H1 (cell line): ENCODE measurements around the gene LAMTOR3. TPM values are rescaled to one million over a fixed set of nuclear protein-coding genes. Genes with fewer than 3 reads are reported as not detected.

Experiments used
- CTCF ChIA-PET: fragments of 300-600 bp; sonication (Branson Sonifier 250); formaldehyde crosslinking; loops from one replicate; lab custom pipeline; 2021; ENCODE audit not compliant: partially characterized antibody; lab: Charles Lee
- POLR2A ChIA-PET: fragments of 300-600 bp; sonication (Branson Sonifier 250); formaldehyde crosslinking; loops from one replicate; lab custom pipeline; 2021; ENCODE audit warnings: inconsistent platforms; ENCODE audit not compliant: partially characterized antibody; lab: Charles Lee
- DNase-seq, 2 experiments: peaks; one replicate each; pipeline versions ENCODE4 v3.0.0 to v3.0.0-alpha.2; 2010 to 2022; ENCODE audit warnings: low spot score in 2 of 2, low read depth in 1 of 2, mixed read lengths in 1 of 2
- FAIRE-seq: peaks from 2 replicates; lab custom pipeline; 2011; peaks lifted over from hg19 to GRCh38; lab: Jason Lieb, UNC
- H2AFZ ChIP-seq: 2 replicates; pipeline ENCODE4 v1.8.1; 2012; ENCODE audit warnings: low read length, inconsistent platforms
- H2AK5ac ChIP-seq: 2 replicates; pipeline ENCODE4 v1.6.1; 2013; ENCODE audit warnings: low read depth, low read length
- H2BK120ac ChIP-seq: replicated peaks from 2 replicates; pipeline ENCODE3; 2013; ENCODE audit warnings: low read depth, low read length, inconsistent platforms
- H2BK12ac ChIP-seq: 2 replicates; pipeline ENCODE4 v1.6.1; 2013; ENCODE audit warnings: low read depth, low read length
- H2BK15ac ChIP-seq: 2 replicates; pipeline ENCODE4 v1.6.1; 2013; ENCODE audit warnings: low read length
- H2BK20ac ChIP-seq: 2 replicates; pipeline ENCODE4 v1.6.1; 2013; ENCODE audit warnings: low read length
- H2BK5ac ChIP-seq: 2 replicates; pipeline ENCODE4 v1.6.1; 2013; ENCODE audit warnings: low read depth, low read length
- H3K14ac ChIP-seq: 2 replicates; pipeline ENCODE4 v1.6.1; 2013; ENCODE audit warnings: inconsistent platforms; ENCODE audit not compliant: insufficient read length
- H3K18ac ChIP-seq: 2 replicates; pipeline ENCODE4 v1.6.1; 2013; ENCODE audit warnings: low read length; ENCODE audit errors: extremely low read depth
- H3K23ac ChIP-seq: 2 replicates; pipeline ENCODE4 v1.6.1; 2013; ENCODE audit warnings: inconsistent platforms; ENCODE audit not compliant: insufficient read length
- H3K23me2 ChIP-seq: 2 replicates; pipeline ENCODE4 v1.6.1; 2013; ENCODE audit warnings: low read depth, low read length
- H3K27ac ChIP-seq: 2 replicates; pipeline ENCODE4 v1.6.1; 2011; ENCODE audit warnings: low read depth, low read length, inconsistent platforms
- H3K27me3 ChIP-seq, 4 experiments: replicated peaks in 1 of 4; 1 replicate in 1 of 4; 2 replicates in 3 of 4; pipeline versions ENCODE4 v1.6.1 to v1.8.1; 2011 to 2013; ENCODE audit warnings: low read length in 3 of 4, mild to moderate bottlenecking in 3 of 4, inconsistent platforms in 2 of 4, mixed read lengths in 2 of 4, moderate library complexity in 1 of 4; ENCODE audit not compliant: control insufficient read depth in 3 of 4, insufficient read depth in 3 of 4; ENCODE audit errors: extremely low read depth in 1 of 4
- H3K36me3 ChIP-seq, 4 experiments: 2 replicates each; pipeline versions ENCODE4 v1.6.1 to v1.8.1; 2011 to 2013; ENCODE audit warnings: mild to moderate bottlenecking in 4 of 4, low read length in 3 of 4, moderate library complexity in 2 of 4, control low read depth in 1 of 4, inconsistent platforms in 1 of 4; ENCODE audit not compliant: insufficient read depth in 4 of 4, control insufficient read depth in 2 of 4
- H3K4ac ChIP-seq: replicated peaks from 2 replicates; pipeline ENCODE3; 2013; ENCODE audit warnings: low read length, low read depth, mixed read lengths, inconsistent platforms; ENCODE audit not compliant: insufficient read length
- H3K4me1 ChIP-seq, 4 experiments: replicated peaks in 1 of 4; 1 replicate in 1 of 4; 2 replicates in 3 of 4; pipeline versions ENCODE4 v1.6.1 to v1.8.1; 2011 to 2013; ENCODE audit warnings: low read length in 3 of 4, inconsistent platforms in 2 of 4, mixed read lengths in 1 of 4; ENCODE audit not compliant: insufficient read depth in 4 of 4, control insufficient read depth in 3 of 4
- H3K4me2 ChIP-seq, 2 experiments: 2 replicates each; pipeline versions ENCODE4 v1.6.1 to v1.8.1; 2011 to 2013; ENCODE audit warnings: low read depth in 2 of 2, low read length in 2 of 2, control low read depth in 1 of 2, inconsistent platforms in 1 of 2, mild to moderate bottlenecking in 1 of 2; ENCODE audit not compliant: insufficient read depth in 1 of 2
- H3K4me3 ChIP-seq, 4 experiments: fragments of 200-600, 300-600 bp in 1 of 4; sonication (generic), shearing (Covaris generic), sonication (Bioruptor Twin) in 1 of 4; 2 replicates each; pipeline versions ENCODE4 v1.5.1 to v1.8.1; 2011 to 2016; ENCODE audit warnings: low read length in 4 of 4, low read depth in 3 of 4, control low read depth in 2 of 4, inconsistent platforms in 2 of 4, mild to moderate bottlenecking in 2 of 4, mixed read lengths in 1 of 4, moderate library complexity in 1 of 4; ENCODE audit not compliant: insufficient read depth in 2 of 4; ENCODE audit errors: extremely low read depth in 1 of 4
- H3K56ac ChIP-seq: replicated peaks from 2 replicates; pipeline ENCODE3; 2013; ENCODE audit warnings: low read depth, mild to moderate bottlenecking, mixed read lengths, low read length, inconsistent platforms; ENCODE audit not compliant: insufficient read length
- H3K79me1 ChIP-seq: 2 replicates; pipeline ENCODE4 v1.6.1; 2013; ENCODE audit warnings: low read depth, low read length, control low read depth
- H3K79me2 ChIP-seq, 2 experiments: 2 replicates each; pipeline versions ENCODE4 v1.6.1 to v1.8.1; 2012 to 2013; ENCODE audit warnings: low read length in 2 of 2, mild to moderate bottlenecking in 2 of 2, inconsistent platforms in 1 of 2; ENCODE audit not compliant: insufficient read depth in 2 of 2, control insufficient read depth in 1 of 2
- H3K9ac ChIP-seq, 4 experiments: replicated peaks in 1 of 4; 1 replicate in 1 of 4; 2 replicates in 3 of 4; pipeline versions ENCODE4 v1.6.1 to v1.8.1; 2011 to 2013; ENCODE audit warnings: low read depth in 3 of 4, low read length in 3 of 4, control low read depth in 2 of 4, mild to moderate bottlenecking in 2 of 4, moderate library complexity in 2 of 4, inconsistent platforms in 1 of 4; ENCODE audit errors: extremely low read depth in 1 of 4
- H3K9me3 ChIP-seq, 2 experiments: 2 replicates each; pipeline versions ENCODE4 v1.6.1 to v1.8.1; 2012 to 2013; ENCODE audit warnings: mild to moderate bottlenecking in 2 of 2, moderate library complexity in 2 of 2, control low read depth in 1 of 2, inconsistent platforms in 1 of 2, low read depth in 1 of 2, low read length in 1 of 2, mixed read lengths in 1 of 2; ENCODE audit not compliant: insufficient read depth in 2 of 2
- H4K20me1 ChIP-seq, 2 experiments: replicated peaks in 1 of 2; 2 replicates each; pipeline versions ENCODE3 to v1.8.1; 2011 to 2013; ENCODE audit warnings: inconsistent platforms in 2 of 2, low read length in 2 of 2, mild to moderate bottlenecking in 1 of 2; ENCODE audit not compliant: insufficient read depth in 2 of 2, control insufficient read depth in 1 of 2
- H4K5ac ChIP-seq: 2 replicates; pipeline ENCODE4 v1.6.1; 2013; ENCODE audit warnings: low read length, low read depth, mixed read lengths, inconsistent platforms; ENCODE audit not compliant: insufficient read length
- H4K8ac ChIP-seq: 2 replicates; pipeline ENCODE4 v1.8.0; 2013; ENCODE audit warnings: mild to moderate bottlenecking, moderate library complexity, low read length, inconsistent platforms; ENCODE audit not compliant: insufficient read depth; ENCODE audit errors: extremely low read depth
- H4K91ac ChIP-seq: replicated peaks from 2 replicates; pipeline ENCODE3; 2013; ENCODE audit warnings: low read length, mixed read lengths, inconsistent platforms; ENCODE audit not compliant: insufficient read length
- JUND ChIP-seq: IDR thresholded peaks from 2 replicates; pipeline ENCODE4 v1.6.1; 2011; ENCODE audit warnings: mild to moderate bottlenecking, improper control_type of control experiment, low read length
- RAD21 ChIP-seq, 2 experiments: IDR thresholded peaks in 1 of 2; conservative IDR thresholded peaks in 1 of 2; 2 replicates each; pipeline ENCODE4 v1.6.1; 2011; ENCODE audit warnings: low read depth in 2 of 2, low read length in 2 of 2, improper control_type of control experiment in 1 of 2, inconsistent platforms in 1 of 2, mild to moderate bottlenecking in 1 of 2, moderate library complexity in 1 of 2
- YY1 ChIP-seq: IDR thresholded peaks from 2 replicates; pipeline ENCODE4 v1.6.1; 2011; ENCODE audit warnings: low read depth, mild to moderate bottlenecking, low read length
- WGBS, 2 experiments: shearing (Covaris generic) in 1 of 2; methylation state at CpG; one replicate each; pipeline versions ENCODE4 v1.1.6 to v1.1.7; 2013 to 2015; ENCODE audit warnings: low lambda C conversion rate in 2 of 2, mixed read lengths in 2 of 2, inconsistent platforms in 1 of 2, low coverage in 1 of 2, missing lambda C conversion rate in 1 of 2; ENCODE audit not compliant: insufficient replicate concordance in 2 of 2, insufficient coverage in 1 of 2, insufficient read length in 1 of 2; ENCODE audit errors: extremely low coverage in 1 of 2, missing lambda C conversion rate in 1 of 2; 5-methylcytosine and 5-hydroxymethylcytosine counted together
- polyA plus RNA-seq, 7 experiments: library from polyadenylated mRNA; depleted of rRNA in 3 of 7; stranded (reverse) in 5 of 7; unstranded in 2 of 7; fragments of >200 nt in 5 of 7; fragments of 200-250 nt in 2 of 7; gene quantifications; 1 replicate in 5 of 7; 2 replicates in 1 of 7; 4 replicates in 1 of 7; pipeline versions ENCODE4 v1.2.1 to v1.2.3, GENCODE V29; 2011 to 2013; ENCODE audit warnings: missing spikeins in 2 of 7, mixed read lengths in 2 of 7
- total RNA-seq: library from RNA; stranded (reverse); fragmentation: NEBNext Ultra II Directional; extraction: Animal tissue kit (Norgen Biotek cat#: 25700); gene quantifications from 2 replicates; pipeline ENCODE4 v1.2.1, GENCODE V29; 2021
- TF ChIP-seq, protein P1 (sequence below): IDR thresholded peaks from 2 replicates; pipeline ENCODE4 v1.6.1; 2012; ENCODE audit warnings: inconsistent platforms

LAMTOR3 gene
- total and polyA plus RNA-seq, 2 of the 8 experiments (the other 6 are each of a cell fraction or from before 2014, with no cell fraction given) = 25.1 to 34.4 TPM

DNA sequence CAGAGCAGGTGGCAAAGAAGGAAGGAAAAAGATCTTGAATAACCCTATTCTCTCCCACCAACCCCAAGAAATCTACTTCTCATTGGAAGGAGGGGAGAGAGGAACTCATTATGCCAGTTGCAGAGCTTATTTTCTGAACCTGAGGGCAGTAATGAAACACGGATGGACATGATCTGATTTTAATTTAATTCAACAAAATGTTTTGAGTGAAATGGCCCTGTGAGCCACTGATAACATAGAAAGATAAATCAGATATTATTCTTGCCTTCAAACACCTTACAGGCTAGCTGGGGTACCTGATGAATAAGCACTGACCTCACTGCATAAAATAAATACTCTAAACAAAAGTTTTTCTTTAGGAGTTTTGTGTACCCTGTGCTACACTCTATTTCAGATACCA is 47.3 kb downstream of the LAMTOR3 start:
- H2AFZ ChIP-seq = no peak overlapping the region
- no peak overlapping the region for H2BK12ac ChIP-seq
- CTCF ChIA-PET = interaction anchor here (1.7 kb wide), 1 partner anchor 20 kb away, joined by 5 read pairs; no protein-coding TSS in a partner anchor
- WGBS, 2 experiments = 76% methylated on average over 1 of the region's 1 CpG; no CpG with 5 or more reads in 1 of the 2 experiments
- H2BK20ac ChIP-seq = no peak overlapping the region
- TF ChIP-seq JUND (no peak), RAD21 (IDR thresholded peaks at IDR 0.05 in 1 of 2, conservative IDR thresholded peaks at IDR 0.05 in 1 of 2; ENCODE audit: low read depth in 2 of 2, low read length in 2 of 2) (no peak), YY1 (no peak)
- TF ChIP-seq, protein P1, sequence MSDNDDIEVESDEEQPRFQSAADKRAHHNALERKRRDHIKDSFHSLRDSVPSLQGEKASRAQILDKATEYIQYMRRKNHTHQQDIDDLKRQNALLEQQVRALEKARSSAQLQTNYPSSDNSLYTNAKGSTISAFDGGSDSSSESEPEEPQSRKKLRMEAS = no peak
- H3K56ac ChIP-seq = no peak overlapping the region
- H4K91ac ChIP-seq = no peak overlapping the region
- no peak overlapping the region for H3K14ac ChIP-seq
- H3K4me1 ChIP-seq = no peaks in the 10 kb centered on the region
- H3K36me3 ChIP-seq = no peaks in the 10 kb centered on the region
- H4K20me1 ChIP-seq = no peaks in the 10 kb centered on the region
- H2BK15ac ChIP-seq = no peak overlapping the region
- no peak overlapping the region for H3K27ac ChIP-seq
- H3K79me2 ChIP-seq = no peaks in the 10 kb centered on the region
- no peak overlapping the region for H3K4ac ChIP-seq
- H3K23ac ChIP-seq = no peak overlapping the region
- H2BK120ac ChIP-seq = no peak overlapping the region
- H3K23me2 ChIP-seq = no peaks in the 10 kb centered on the region
- no peaks in the 10 kb centered on the region for H3K27me3 ChIP-seq
- H2BK5ac ChIP-seq = no peak overlapping the region
- H4K5ac ChIP-seq = no peak overlapping the region
- no peak overlapping the region for H3K18ac ChIP-seq
- no peaks in the 10 kb centered on the region for H3K79me1 ChIP-seq
- DNase-seq (no peak), FAIRE-seq (no peak)
- no peak overlapping the region for H2AK5ac ChIP-seq
- H4K8ac ChIP-seq = no peak overlapping the region
- no peaks in the 10 kb centered on the region for H3K9me3 ChIP-seq
- H3K4me2 ChIP-seq = no peak overlapping the region
- H3K4me3 ChIP-seq = no peak overlapping the region
- POLR2A ChIA-PET = interaction anchor here (1.0 kb wide), 1 partner anchor 103 kb away, joined by 3 read pairs; the partner anchor contains the start of gene H2AZ1
- H3K9ac ChIP-seq = no peak overlapping the region
